ENCODE data around the gene SSC5D. TPM values are rescaled to one million over a fixed set of nuclear protein-coding genes. Genes with fewer than 3 reads are reported as not detected.

SSC5D gene
- polyA plus RNA-seq, 3 donors = 0.08 TPM; not detected in 2

DNA sequence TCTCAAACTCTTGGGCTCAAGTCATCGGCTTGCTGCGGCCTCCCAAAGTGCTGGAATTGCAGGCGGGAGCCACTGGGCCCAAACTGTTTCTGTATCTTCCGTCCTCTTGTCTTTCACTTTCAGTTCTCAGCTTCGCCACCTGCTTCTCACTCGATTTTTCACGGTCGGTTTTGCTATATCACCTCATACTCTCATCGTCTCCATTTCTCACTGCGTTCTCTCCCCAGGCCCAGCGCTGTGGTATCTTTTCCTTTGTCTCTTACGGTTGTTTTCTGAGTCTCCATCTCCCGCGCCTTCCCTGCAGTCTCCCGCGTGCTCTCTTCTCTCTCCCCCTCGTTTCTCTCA is 14.9 kb downstream of the SSC5D start:
- H3K27me3 Mint-ChIP-seq (ENCODE audit: low read depth in 3 of 3) = peaks cover 5 to 14% (median 11%) of the 10 kb centered on the region in 3 donors
- Histone ChIP-seq H3K27ac (ENCODE audit: low read depth in 1 of 2, low read length in 2 of 2) (no peak overlapping the region), H3K4me3 (replicated peaks in 1 of 3; ENCODE audit: low read depth in 2 of 3, low read length in 3 of 3) (peak overlapping the region in 1 of 3 experiments; percentile 77)

DNA sequence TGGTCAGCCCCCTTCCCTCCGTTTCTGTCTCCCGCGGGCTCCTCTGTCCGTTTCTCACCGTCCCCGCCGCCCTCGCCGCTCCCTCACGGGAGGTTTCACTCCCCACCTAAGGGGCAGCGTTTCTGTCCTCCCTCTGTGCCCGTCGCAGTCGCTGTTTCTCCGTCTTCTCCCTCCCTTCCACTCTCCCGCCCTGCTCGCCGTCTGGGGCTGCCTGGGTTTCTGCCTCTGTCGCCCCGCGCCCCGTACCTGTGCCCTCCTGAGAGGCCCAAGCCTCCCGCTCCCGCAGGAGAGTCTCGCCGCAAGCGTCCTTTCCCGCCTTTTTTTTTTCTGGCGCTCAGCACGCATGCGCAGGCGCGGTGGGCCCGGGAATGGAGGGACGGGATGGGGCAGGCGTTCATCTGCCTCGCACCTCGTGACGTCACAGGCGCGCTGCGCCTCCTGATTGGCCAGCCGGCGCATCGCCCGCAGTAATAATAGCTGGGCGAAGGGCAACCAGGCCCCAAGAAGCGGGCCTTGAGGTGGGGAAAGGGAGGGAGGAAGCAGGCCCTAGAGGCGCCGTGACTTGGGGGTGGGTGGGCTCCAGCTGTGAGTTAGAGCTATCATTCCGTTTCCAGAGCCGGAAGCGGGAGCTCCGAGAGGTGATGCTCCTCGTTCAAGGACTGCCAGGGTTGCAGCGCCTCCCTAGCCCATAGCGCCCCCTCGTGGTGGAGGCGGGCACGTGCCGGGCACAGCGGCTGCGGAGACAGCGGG is 15.4 kb downstream of the SSC5D start:
- Histone ChIP-seq H2AFZ (ENCODE audit: insufficient read depth, low read depth, low read length, poor library complexity, severe bottlenecking) (peak overlapping the region; percentile 88), H3K27me3 (ENCODE audit: control insufficient read depth in 2 of 2, insufficient read depth in 2 of 2, low read length in 2 of 2) (peaks cover 0 to 3% of the 10 kb centered on the region in 2 donors), H3K4me1 (ENCODE audit: control insufficient read depth in 1 of 2, insufficient read depth in 2 of 2, low read length in 2 of 2) (peaks cover 5 to 11% of the 10 kb centered on the region in 2 donors), H3K36me3 (replicated peaks in 1 of 2; ENCODE audit: control insufficient read depth in 1 of 2, insufficient read depth in 2 of 2, low read length in 2 of 2) (no peaks in the 10 kb centered on the region), H3K9me3 (replicated peaks in 1 of 2; ENCODE audit: control insufficient read depth in 1 of 2, insufficient read depth in 1 of 2, low read length in 2 of 2) (no peaks in the 10 kb centered on the region), H3K4me3 (replicated peaks in 1 of 3; ENCODE audit: low read depth in 2 of 3, low read length in 3 of 3) (peak overlapping the region; percentile 24 to 77 (median 51)), H4K20me1 (ENCODE audit: insufficient read depth, low read length) (no peaks in the 10 kb centered on the region), H3K4me2 (replicated peaks; ENCODE audit: extremely low read depth, low read length, poor library complexity, severe bottlenecking) (peak overlapping the region; percentile 84), H3K9ac (ENCODE audit: insufficient read depth, low read length, poor library complexity, severe bottlenecking) (no peak overlapping the region), H3K27ac (ENCODE audit: low read depth in 1 of 2, low read length in 2 of 2) (peak overlapping the region; percentile 28 to 48), H3K79me2 (ENCODE audit: insufficient read depth, low read length) (no peaks in the 10 kb centered on the region)
- Mint-ChIP-seq H3K9me3 (peaks cover 0 to 16% (median 9%) of the 10 kb centered on the region in 7 donors), H3K27me3 (ENCODE audit: low read depth in 3 of 3) (peaks cover 5 to 14% (median 11%) of the 10 kb centered on the region in 3 donors), H3K36me3 (peaks cover 0 to 2% of the 10 kb centered on the region in 2 donors), H3K27ac (peak overlapping the region; percentile 2 to 89 (median 80)), H3K4me3 (peak overlapping the region; percentile 80 to 90), H3K4me1 (peaks cover 9% of the 10 kb centered on the region)
- TF ChIP-seq CTCF (IDR thresholded peaks at IDR 0.05) = peak; percentile 100
- intact Hi-C loops (cut with micrococcal nuclease) = loop anchor here (5.0 kb wide), 2 partner anchors 36 to 361 kb away; no protein-coding TSS in a partner anchor
- peak; percentile 91 to 93 (median 92) for DNase-seq
- WGBS (ENCODE audit: insufficient coverage) = 9% methylated on average over 59 of the region's 64 CpGs

More for the DNA sequence above, 14.9 kb downstream of the SSC5D start:
- H3K36me3 Mint-ChIP-seq = peaks cover 0 to 2% of the 10 kb centered on the region in 2 donors
- peaks cover 5 to 11% of the 10 kb centered on the region in 2 donors for H3K4me1 ChIP-seq (ENCODE audit: control insufficient read depth in 1 of 2, insufficient read depth in 2 of 2, low read length in 2 of 2)
- H3K9me3 ChIP-seq (replicated peaks in 1 of 2; ENCODE audit: control insufficient read depth in 1 of 2, insufficient read depth in 1 of 2, low read length in 2 of 2) = no peaks in the 10 kb centered on the region
- peaks cover 0 to 16% (median 9%) of the 10 kb centered on the region in 7 donors for H3K9me3 Mint-ChIP-seq
- no peaks in the 10 kb centered on the region for H3K36me3 ChIP-seq (replicated peaks in 1 of 2; ENCODE audit: control insufficient read depth in 1 of 2, insufficient read depth in 2 of 2, low read length in 2 of 2)
- H3K4me1 Mint-ChIP-seq = peaks cover 9% of the 10 kb centered on the region
- DNase-seq = no peak
- no peaks in the 10 kb centered on the region for H4K20me1 ChIP-seq (ENCODE audit: insufficient read depth, low read length)
- no peaks in the 10 kb centered on the region for H3K79me2 ChIP-seq (ENCODE audit: insufficient read depth, low read length)
- peaks cover 0 to 3% of the 10 kb centered on the region in 2 donors for H3K27me3 ChIP-seq (ENCODE audit: control insufficient read depth in 2 of 2, insufficient read depth in 2 of 2, low read length in 2 of 2)
- peak overlapping the region; percentile 80 to 90 for H3K4me3 Mint-ChIP-seq
- intact Hi-C loops (cut with micrococcal nuclease) = loop anchor here (5.0 kb wide), 2 partner anchors 36 to 361 kb away; no protein-coding TSS in a partner anchor
- H3K4me2 ChIP-seq (replicated peaks; ENCODE audit: extremely low read depth, low read length, poor library complexity, severe bottlenecking) = peak overlapping the region; percentile 84
- TF ChIP-seq CTCF (IDR thresholded peaks at IDR 0.05) = no peak
- no peak overlapping the region for H3K27ac Mint-ChIP-seq
- WGBS (ENCODE audit: insufficient coverage) = 76% methylated on average over 17 of the region's 17 CpGs
- peak overlapping the region; percentile 88 for H2AFZ ChIP-seq (ENCODE audit: insufficient read depth, low read depth, low read length, poor library complexity, severe bottlenecking)
- no peak overlapping the region for H3K9ac ChIP-seq (ENCODE audit: insufficient read depth, low read length, poor library complexity, severe bottlenecking)
